HCT116 (cell line): ENCODE results near the gene CYB5D1. TPM values are rescaled to one million over a fixed set of nuclear protein-coding genes. Genes with fewer than 3 reads are reported as not detected.
A peak's percentile ranks its signal among the peaks of the same experiment; 100 is the strongest.

Experiments
- ATAC-seq: fragments of 200-7000 bp; cut with Tn5 transposase; 2 replicates; pipeline ENCODE4 v1.9.1; 2020; ENCODE audit warnings: mild to moderate bottlenecking, moderate library complexity
- BruUV-seq: library from RNA; stranded (reverse); fragments of 400-500 nt; replicated peaks from 2 replicates; lab custom pipeline; 2021; lab: Mats Ljungman, UMichigan
- CTCF ChIA-PET: fragments of 300-600 bp; sonication (Branson Sonifier 250); formaldehyde crosslinking; loops from one replicate; lab custom pipeline; 2021; ENCODE audit warnings: antibody characterized with exemption; lab: Charles Lee
- POLR2A ChIA-PET: fragments of 300-600, 350-600 bp; sonication (Branson Sonifier 250); formaldehyde crosslinking; loops from one replicate; lab custom pipeline; 2021; ENCODE audit warnings: antibody characterized with exemption; lab: Charles Lee
- RAD21 ChIA-PET, 2 experiments: fragments of 300-600 bp; sonication (Branson Sonifier 250); formaldehyde crosslinking; loops; one replicate each; lab custom pipeline; 2023; ENCODE audit warnings: low total read pairs in 2 of 2; ENCODE audit not compliant: uncharacterized antibody in 2 of 2, unreplicated experiment in 2 of 2, low non-redundant PET in 1 of 2; lab: Charles Lee
- DNase-seq: peaks from one replicate; pipeline ENCODE4 v3.0.0-alpha.2; 2010; ENCODE audit warnings: low read depth, low spot score
- H2AFZ ChIP-seq: fragments of 200-600 bp; shearing (Covaris generic), sonication (generic); 2 replicates; pipeline ENCODE4 v1.6.1; 2017; ENCODE audit warnings: low read depth, mixed run types, mixed read lengths, antibody characterized with exemption, low read length; ENCODE audit not compliant: poor library complexity, severe bottlenecking
- H3K27ac ChIP-seq: 2 replicates; pipeline ENCODE4 v1.5.1; 2012; ENCODE audit warnings: low read depth, low read length
- H3K27me3 ChIP-seq: fragments of 200-600 bp; sonication (generic); 2 replicates; pipeline ENCODE4 v1.6.1; 2016; ENCODE audit warnings: mixed run types, low read length, mixed read lengths; ENCODE audit not compliant: insufficient read depth
- H3K36me3 ChIP-seq, 2 experiments: fragments of 200-500 bp in 1 of 2; fragments of 200-600 bp in 1 of 2; sonication (Bioruptor generic) in 1 of 2; sonication (generic) in 1 of 2; 2 replicates each; pipeline versions ENCODE4 v1.5.1 to v1.6.1; 2014 to 2016; ENCODE audit warnings: low read length in 2 of 2, inconsistent platforms in 1 of 2, mixed read lengths in 1 of 2, mixed run types in 1 of 2; ENCODE audit not compliant: insufficient read depth in 2 of 2, control insufficient read depth in 1 of 2
- H3K4me1 ChIP-seq, 2 experiments: fragments of 200-600 bp in 1 of 2; sonication (generic) in 1 of 2; 2 replicates each; pipeline versions ENCODE4 v1.5.1 to v1.6.1; 2012 to 2017; ENCODE audit warnings: low read length in 2 of 2, inconsistent platforms in 1 of 2, mild to moderate bottlenecking in 1 of 2, mixed read lengths in 1 of 2, mixed run types in 1 of 2, moderate library complexity in 1 of 2; ENCODE audit not compliant: insufficient read depth in 2 of 2, control insufficient read depth in 1 of 2
- H3K4me2 ChIP-seq: fragments of 200-600 bp; sonication (generic); 2 replicates; pipeline ENCODE4 v1.6.1; 2017; ENCODE audit warnings: mixed run types, low read length, mixed read lengths
- H3K4me3 ChIP-seq, 2 experiments: fragments of 200-600 bp in 1 of 2; sonication (generic) in 1 of 2; replicated peaks in 1 of 2; 2 replicates each; pipeline ENCODE4 v1.5.1; 2011 to 2016; ENCODE audit warnings: low read length in 2 of 2, control low read depth in 1 of 2, low read depth in 1 of 2, mild to moderate bottlenecking in 1 of 2, mixed read lengths in 1 of 2, mixed run types in 1 of 2
- H3K79me2 ChIP-seq: fragments of 200-600 bp; sonication (generic); 2 replicates; pipeline ENCODE4 v1.6.1; 2017; ENCODE audit warnings: mild to moderate bottlenecking, mixed run types, low read length, moderate library complexity, mixed read lengths; ENCODE audit not compliant: insufficient read depth
- H3K9ac ChIP-seq: fragments of 200-600 bp; sonication (generic); 2 replicates; pipeline ENCODE4 v1.6.1; 2016; ENCODE audit warnings: low read length, mixed read lengths
- H3K9me2 ChIP-seq: fragments of 200-600 bp; sonication (generic), shearing (Covaris generic); 2 replicates; pipeline ENCODE4 v1.6.1; 2017; ENCODE audit warnings: mixed run types, mild to moderate bottlenecking, moderate library complexity; ENCODE audit not compliant: insufficient read depth
- H3K9me3 ChIP-seq, 2 experiments: fragments of 200-500 bp in 1 of 2; fragments of 200-600 bp in 1 of 2; sonication (Bioruptor generic) in 1 of 2; sonication (generic) in 1 of 2; 2 replicates each; pipeline ENCODE4 v1.6.1; 2014 to 2017; ENCODE audit warnings: low read length in 2 of 2, mixed read lengths in 2 of 2, inconsistent platforms in 1 of 2, low read depth in 1 of 2, mild to moderate bottlenecking in 1 of 2, mixed run types in 1 of 2, moderate library complexity in 1 of 2; ENCODE audit not compliant: control insufficient read depth in 1 of 2, insufficient read depth in 1 of 2
- H4K20me1 ChIP-seq: fragments of 200-600 bp; sonication (generic), shearing (Covaris generic); 2 replicates; pipeline ENCODE4 v1.6.1; 2017; ENCODE audit warnings: mixed run types, mild to moderate bottlenecking, moderate library complexity; ENCODE audit not compliant: insufficient read depth
- JUND ChIP-seq: IDR thresholded peaks from 2 replicates; pipeline ENCODE4 v1.6.1; 2012
- POLR2A ChIP-seq: IDR thresholded peaks from 2 replicates; pipeline ENCODE4 v1.7.0; 2011; ENCODE audit warnings: borderline replicate concordance; ENCODE audit not compliant: insufficient read depth, insufficient read length; ENCODE audit errors: extremely low read depth
- POLR2AphosphoS5 ChIP-seq: IDR thresholded peaks from 2 replicates; pipeline ENCODE4 v1.6.1; 2011; ENCODE audit warnings: mild to moderate bottlenecking, low read depth, low read length, moderate library complexity
- ZNF274 ChIP-seq: fragments of 200-500 bp; sonication (Bioruptor generic); IDR thresholded peaks from 2 replicates; pipeline ENCODE4 v1.6.1; 2014; ENCODE audit warnings: mild to moderate bottlenecking, low read depth, low read length, inconsistent platforms
- intact Hi-C: fragments of 100-400 bp; cut with micrococcal nuclease; formaldehyde crosslinking; loops from 2 replicates; pipeline ENCODE4 v1.10.0; 2022
- total RNA-seq: library from RNA; stranded (reverse); gene quantifications from one replicate; pipeline ENCODE4 v1.2.1, GENCODE V29; 2021; ENCODE audit not compliant: unreplicated experiment
- TF ChIP-seq, protein P1 (sequence below), 3 experiments: fragments of 200-600 bp in 1 of 3; sonication (generic) in 1 of 3; IDR thresholded peaks in 2 of 3; conservative IDR thresholded peaks in 1 of 3; 2 replicates each; pipeline ENCODE4 v1.5.1; 2012 to 2017; ENCODE audit warnings: low read depth in 2 of 3, low read length in 2 of 3, antibody characterized with exemption in 1 of 3, borderline replicate concordance in 1 of 3, control low read depth in 1 of 3, mild to moderate bottlenecking in 1 of 3, mixed read lengths in 1 of 3, mixed run types in 1 of 3, moderate library complexity in 1 of 3; ENCODE audit not compliant: insufficient read depth in 1 of 3

The CYB5D1 gene
- total RNA-seq, 1 experiment from 2014 or later = 21.5 TPM

DNA sequence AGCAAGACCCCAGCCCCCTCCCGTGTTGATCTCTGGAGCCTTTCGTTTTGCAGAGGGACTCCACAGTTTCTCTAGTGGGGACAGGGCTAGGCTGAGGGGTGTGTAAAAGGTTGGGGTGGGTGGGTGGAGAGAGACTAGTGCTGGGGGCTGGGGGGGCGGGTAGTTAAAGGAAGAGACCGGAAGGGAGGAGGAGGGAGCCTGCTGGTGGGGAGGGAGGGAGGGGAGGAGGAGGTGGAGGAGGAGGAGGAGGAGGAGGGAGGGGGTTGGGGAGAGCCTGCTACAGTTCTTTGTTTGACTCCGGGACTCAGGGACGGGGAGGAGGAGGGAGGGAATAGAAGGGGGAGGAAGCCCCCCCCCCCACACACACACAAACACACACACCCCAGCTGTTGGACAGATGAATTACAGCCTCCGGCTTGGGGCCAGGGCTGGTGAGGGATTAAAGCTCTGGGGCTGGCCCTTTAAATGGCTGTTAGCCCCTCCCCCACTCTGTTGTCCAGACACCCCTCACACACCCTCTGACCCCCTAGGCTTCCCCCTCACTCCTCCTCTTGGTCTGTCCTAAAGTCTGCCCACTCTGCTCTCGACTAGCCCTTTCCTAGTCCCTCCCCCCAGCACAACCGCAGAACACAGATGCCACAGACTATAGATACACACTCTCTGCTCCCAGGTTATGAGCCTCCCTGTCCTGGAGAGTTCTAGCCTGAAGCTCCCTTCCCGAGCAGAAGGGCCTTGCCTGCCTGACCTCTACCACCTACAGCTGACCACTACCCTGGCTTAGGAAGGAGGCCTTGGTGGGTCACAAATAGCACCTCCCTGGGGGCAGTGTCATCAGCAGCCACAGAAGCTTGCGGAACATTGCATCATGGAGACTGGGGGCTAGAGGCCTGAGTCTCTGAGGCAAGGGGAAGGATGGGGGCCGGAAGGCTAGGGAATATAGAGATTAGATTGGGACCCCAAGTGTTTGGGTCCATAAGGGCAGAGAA, 19.4 kb upstream of the CYB5D1 start (continued):
- TF ChIP-seq, protein P1, sequence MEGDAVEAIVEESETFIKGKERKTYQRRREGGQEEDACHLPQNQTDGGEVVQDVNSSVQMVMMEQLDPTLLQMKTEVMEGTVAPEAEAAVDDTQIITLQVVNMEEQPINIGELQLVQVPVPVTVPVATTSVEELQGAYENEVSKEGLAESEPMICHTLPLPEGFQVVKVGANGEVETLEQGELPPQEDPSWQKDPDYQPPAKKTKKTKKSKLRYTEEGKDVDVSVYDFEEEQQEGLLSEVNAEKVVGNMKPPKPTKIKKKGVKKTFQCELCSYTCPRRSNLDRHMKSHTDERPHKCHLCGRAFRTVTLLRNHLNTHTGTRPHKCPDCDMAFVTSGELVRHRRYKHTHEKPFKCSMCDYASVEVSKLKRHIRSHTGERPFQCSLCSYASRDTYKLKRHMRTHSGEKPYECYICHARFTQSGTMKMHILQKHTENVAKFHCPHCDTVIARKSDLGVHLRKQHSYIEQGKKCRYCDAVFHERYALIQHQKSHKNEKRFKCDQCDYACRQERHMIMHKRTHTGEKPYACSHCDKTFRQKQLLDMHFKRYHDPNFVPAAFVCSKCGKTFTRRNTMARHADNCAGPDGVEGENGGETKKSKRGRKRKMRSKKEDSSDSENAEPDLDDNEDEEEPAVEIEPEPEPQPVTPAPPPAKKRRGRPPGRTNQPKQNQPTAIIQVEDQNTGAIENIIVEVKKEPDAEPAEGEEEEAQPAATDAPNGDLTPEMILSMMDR (IDR thresholded peaks at IDR 0.05 in 2 of 3, conservative IDR thresholded peaks at IDR 0.05 in 1 of 3; ENCODE audit: borderline replicate concordance in 1 of 3, insufficient read depth in 1 of 3, low read depth in 2 of 3, low read length in 2 of 3) = no peak
- TF ChIP-seq ZNF274 = no peak
- peak; percentile 16 for TF ChIP-seq POLR2A

DNA sequence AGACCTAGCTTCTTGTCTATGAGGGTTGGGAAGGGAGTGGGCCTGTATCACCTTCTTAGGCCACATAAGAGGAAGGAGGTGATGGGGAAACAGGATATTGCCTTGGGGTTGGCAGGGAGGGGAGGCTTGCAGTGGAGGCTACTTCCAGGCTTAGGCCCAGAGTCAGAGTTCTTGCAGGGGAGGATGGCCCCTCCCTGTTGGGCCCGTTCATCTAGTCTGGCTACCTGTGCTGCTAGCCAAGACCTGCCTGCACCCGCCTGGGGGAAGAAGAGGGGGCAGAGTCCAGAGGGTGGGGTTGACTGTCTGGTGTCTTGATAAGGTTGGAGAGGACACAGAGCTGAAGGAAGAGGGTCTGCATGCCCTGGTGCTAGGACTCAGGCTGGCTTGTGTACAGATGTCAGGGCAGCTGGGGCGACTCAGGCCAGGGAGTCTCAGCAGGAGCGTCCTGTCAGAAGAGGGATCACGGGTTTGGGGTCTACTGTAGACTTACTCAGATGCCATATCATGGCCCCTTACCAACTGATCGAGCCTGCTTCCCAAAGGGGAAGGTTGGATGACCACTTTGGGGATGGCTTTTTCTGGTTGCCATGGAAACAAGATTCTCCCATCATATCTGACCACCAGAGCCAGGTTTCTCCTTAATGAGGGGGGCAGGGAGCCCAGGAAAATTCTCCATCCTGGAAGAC, 18.5 kb upstream of the CYB5D1 start:
- ChIA-PET POLR2A (interaction anchor here (0.7 to 3.9 kb wide), 3 partner anchors 12 to 76 kb away, joined by 3 to 13 read pairs (median 11); partner anchors contain the start of genes NAA38 and RNF227), CTCF (interaction anchor here (2.3 kb wide), 1 partner anchor 96 kb away, joined by 8 read pairs; no protein-coding TSS in a partner anchor), RAD21 (no interaction called here)
- Histone ChIP-seq H3K36me3 (peaks cover 0 to 3% of the 10 kb centered on the region in 2 experiments; a peak in 1 of 4 replicates), H3K9me2 (no peaks in the 10 kb centered on the region), H3K4me3 (no peak overlapping the region), H3K79me2 (peaks cover 46% of the 10 kb centered on the region), H3K27me3 (no peaks in the 10 kb centered on the region), H4K20me1 (no peaks in the 10 kb centered on the region), H2AFZ (no peak overlapping the region), H3K9ac (peak overlapping the region; percentile 23; the same call in 1 of the 2 replicates), H3K27ac (peak overlapping the region; percentile 59), H3K9me3 (no peaks in the 10 kb centered on the region), H3K4me2 (peak overlapping the region; percentile 99), H3K4me1 (peaks cover 35 to 72% of the 10 kb centered on the region in 2 experiments)
- TF ChIP-seq JUND = no peak
- TF ChIP-seq POLR2AphosphoS5 = peak; percentile 11
- intact Hi-C loops = loop anchor here (5.0 kb wide), 1 partner anchor 257 kb away; the partner anchor contains the start of gene MPDU1
- no peak for DNase-seq
- no peak for ATAC-seq
- BruUV-seq = no TSS peak
